HG03066 (cell line): ENCODE data around the gene RNF141.

ENCODE experiments used
- ATAC-seq: cut with Tn5 transposase; IDR thresholded peaks from one replicate; pipeline ENCODE4 v1.9.1; 2021; ENCODE audit warnings: low read depth; ENCODE audit not compliant: unreplicated experiment

The RNF141 gene

DNA sequence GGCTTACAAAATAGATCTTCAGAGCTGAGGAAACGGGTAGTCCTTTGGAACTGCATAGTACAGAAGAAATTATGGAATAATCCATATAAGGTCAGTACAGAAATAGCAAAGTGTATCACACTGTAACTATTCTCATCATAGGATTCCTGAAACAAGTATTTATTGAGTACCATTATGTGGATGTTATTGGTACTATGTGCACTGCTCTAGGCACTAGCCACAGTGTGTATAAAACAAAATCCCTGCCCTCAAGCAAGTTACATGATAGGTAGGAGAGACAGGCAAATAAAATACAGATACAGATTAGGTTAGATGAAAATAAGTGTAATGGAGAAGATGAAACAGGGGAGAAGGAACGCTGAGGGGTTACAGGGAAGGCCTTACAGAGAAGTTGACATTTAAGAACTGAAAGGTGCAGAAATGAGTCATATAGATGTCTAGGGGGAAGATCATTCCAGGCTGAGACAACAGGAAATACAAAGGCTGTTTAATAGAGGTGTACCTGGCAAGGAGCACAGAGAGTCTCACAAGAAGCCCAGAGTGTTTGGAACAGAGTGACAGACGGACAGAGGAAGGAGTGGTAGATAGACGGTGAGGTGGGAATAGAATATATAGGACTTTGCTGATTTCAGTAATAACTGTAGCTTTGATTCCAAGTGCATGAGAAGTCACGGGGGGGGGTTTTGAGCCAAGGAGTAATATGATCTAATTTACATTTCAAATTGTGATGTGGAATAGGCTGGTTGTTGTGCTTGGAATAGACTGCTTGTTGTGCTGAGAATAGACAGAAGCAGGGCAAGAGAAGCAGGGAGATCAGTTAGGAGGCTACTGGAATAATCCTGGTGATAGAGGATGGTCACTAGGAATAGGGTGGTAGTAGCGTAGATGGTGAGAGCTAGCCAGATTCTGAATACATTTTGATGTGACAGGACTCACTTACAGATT is 13.7 kb downstream of the RNF141 start:
- ATAC-seq, result peak; percentile 68

- ATAC-seq, result no peak
These were observed 16.5 kb downstream of the RNF141 start for GRCh38 chr11:10524471-10524870.

- no peak for ATAC-seq
These were observed 18.1 kb downstream of the RNF141 start for GRCh38 chr11:10522921-10523320.

- ATAC-seq, result no peak
These were observed 18.7 kb downstream of the RNF141 start for GRCh38 chr11:10522276-10522675.

GRCh38 chr11:10520562-10520961 is 20.4 kb downstream of the RNF141 start:
- no peak for ATAC-seq

DNA sequence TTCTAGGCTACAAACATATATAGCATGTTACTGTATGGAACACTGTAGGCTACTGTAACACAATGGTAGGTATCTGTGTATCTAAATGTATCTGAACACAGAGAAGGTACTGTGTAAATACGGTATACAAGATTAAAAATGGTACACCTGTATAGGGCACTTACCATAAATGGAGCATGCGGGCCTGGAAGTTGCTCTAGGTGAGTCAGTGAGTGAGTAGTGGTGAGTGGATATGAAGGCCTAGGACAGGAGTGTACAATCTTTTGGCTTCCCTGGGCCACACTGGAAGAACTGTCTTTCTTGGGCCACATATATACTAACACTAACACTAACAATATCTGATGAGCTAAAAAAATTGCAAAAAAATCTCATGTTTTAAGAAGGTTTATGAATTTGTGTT is 21.4 kb downstream of the RNF141 start:
- no peak for ATAC-seq

GRCh38 chr11:10518891-10519290 is 22.1 kb downstream of the RNF141 start:
- ATAC-seq, result no peak

GRCh38 chr11:10518123-10518522 is 22.9 kb downstream of the RNF141 start:
- ATAC-seq, result no peak

- no peak for ATAC-seq
These were observed 25.6 kb downstream of the RNF141 start for GRCh38 chr11:10515418-10515817.

GRCh38 chr11:10514709-10515108 is 26.3 kb downstream of the RNF141 start:
- no peak for ATAC-seq

DNA sequence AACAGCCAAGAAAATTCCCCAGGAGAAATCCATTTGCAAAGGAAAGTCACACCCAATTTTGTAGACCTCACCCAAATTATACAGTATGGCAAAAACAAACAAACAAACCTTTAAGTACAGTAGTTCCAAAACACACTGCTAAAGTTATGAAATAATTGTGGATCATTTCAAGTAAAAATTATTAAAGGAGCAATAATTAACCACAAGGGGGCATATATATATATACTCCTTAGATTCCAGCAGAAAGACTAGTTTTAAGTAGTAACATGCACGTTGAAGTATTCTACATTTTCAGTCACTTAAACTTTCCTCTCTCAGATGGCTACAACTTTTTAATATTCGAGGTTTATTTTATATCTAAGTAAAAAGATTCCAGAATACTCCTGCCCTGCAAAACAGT is 26.8 kb downstream of the RNF141 start:
- ATAC-seq, result no peak

DNA sequence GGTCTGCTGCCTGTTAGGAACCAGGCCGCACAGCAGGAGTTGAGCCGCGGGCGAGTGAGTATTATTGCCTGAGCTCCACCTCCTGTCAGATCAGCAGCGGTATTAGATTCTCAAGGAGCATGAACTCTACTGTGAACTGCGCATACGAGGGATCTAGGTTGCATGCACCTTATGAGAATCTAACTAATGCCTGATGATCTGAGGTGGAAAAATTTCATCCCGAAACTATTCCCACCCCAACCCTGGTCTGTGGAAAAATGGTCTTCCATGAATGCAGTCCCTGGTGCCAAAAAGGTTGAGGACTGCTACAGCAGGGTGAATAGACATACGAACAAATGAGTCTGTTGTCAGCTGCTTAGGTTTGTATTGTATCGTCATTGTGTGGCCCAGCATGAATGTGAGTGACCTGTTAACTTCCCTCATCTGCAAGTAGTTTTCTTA is 29.8 kb downstream of the RNF141 start:
- no peak for ATAC-seq

DNA sequence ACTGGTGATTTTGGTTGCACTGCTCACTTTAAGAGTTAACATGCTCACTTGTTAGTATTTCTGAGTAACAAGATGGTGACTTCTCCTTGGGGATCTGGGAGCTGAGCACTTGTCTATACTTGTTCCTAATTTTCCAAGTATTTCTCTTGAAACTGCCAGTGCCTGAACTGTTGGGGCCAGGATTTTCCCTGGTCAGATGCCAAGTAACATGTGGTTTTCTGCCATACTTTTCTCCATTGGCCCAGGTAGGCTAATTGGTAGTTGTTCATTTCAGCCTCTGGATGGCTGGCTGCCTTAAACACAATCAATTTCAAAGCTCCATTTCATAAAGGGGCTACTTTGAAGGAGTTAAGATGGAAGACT is 35.0 kb downstream of the RNF141 start:
- ATAC-seq, result no peak

DNA sequence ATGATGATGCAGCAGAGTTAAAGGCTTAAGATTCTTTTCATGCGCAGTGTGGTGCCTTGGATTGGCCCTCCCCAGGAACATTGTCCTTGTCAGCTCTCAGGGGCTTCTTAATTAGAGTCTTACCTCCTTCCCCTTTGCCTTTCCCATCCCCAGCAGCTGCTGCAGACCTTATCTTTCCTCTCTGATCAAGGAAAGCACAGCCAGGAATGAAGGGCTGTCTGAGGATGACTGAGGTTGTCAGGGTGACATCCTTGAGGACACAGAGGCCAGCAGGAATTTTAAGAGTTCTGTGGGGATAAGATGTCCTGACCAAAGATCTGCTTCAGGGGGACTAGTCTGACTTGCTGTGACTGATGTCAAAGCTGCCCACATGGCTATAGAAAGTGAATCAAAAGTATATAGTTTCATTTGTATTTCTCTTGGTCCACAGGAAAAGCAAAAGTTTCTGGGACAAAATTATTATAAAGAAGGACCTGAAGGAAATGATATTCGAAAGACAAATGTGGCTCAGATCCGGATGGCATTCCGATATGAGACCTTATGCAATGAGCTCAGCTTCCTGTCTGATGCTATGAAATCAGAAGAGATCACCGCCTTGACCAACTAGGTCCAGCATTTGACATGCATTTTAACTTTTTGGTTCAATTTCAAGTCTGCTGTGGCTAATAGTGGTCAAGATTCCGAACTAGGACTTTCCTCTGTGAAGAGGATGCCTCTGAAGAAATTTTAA is 35.5 kb downstream of the RNF141 start:
- ATAC-seq, result no peak

DNA sequence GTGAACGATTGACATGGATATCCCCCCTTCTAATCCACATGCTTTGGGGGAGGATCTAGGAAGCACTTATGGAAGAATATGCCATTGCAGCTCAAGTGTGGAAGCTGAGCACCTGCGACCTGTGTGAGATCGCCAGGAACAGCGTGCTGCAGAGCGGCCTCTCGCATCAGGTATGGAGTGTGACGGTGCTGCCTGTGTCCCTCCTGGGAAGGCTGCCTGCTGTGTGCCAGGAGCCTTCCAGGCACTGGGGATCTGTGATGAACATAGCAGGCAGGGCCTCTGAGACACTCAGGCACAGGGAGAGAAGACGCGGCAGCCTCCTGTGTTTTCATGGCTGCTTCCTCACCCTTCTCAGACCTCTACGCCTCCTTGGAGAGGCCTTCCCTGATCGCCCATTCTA is 36.5 kb downstream of the RNF141 start:
- no peak for ATAC-seq

DNA sequence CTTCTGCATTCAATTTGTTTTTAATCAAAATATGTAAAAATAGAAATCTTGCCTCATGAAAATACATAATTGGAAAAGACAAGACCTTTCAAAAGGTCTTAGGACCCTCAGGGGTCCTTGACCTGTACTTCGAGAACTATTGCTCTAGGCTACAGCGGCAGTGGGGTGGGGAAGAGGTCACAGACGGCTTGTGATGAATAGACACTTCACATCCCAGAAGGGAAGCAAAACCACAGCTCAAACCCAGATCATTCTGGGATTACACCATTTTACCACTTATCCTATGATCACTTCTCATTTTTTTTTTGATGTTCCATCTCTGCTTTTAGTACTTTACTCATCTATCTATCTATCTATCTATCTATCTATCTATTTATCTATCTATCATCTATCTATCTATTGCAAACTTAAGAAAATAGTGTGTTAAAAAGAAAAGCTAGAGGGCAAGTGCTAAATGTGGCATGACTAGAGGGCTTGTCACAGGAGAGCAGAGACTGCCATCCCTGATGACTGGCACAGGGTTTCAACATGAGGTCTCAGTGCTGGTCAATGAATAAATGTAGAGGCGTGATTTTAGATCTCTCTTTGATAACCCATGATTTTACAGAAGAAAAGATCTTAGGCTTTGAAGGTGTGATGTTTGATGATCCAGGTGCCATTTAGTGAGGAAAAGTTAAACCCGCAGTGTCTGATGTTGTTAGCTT is 37.1 kb downstream of the RNF141 start:
- no peak for ATAC-seq

DNA sequence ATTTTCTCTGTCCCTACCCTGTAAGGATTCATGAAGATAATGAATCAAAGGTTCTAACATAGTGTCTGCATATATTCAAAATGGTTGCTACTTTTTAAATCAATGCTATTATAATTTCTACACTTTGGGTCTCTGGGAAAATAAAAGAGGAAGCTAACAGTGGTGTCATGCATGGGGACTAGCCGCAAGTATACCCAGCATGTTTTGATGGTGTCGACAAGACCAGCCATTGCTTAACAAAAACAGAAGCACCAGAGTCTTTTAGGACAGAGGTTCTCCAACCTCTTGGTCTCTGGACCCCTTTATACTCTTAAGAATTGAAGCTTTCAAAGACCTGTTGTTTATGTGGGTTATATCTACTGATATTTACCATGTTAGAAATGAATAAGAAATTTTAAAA is 37.8 kb downstream of the RNF141 start:
- no peak for ATAC-seq

- no peak for ATAC-seq
These were observed 38.2 kb downstream of the RNF141 start for GRCh38 chr11:10502770-10503169.

DNA sequence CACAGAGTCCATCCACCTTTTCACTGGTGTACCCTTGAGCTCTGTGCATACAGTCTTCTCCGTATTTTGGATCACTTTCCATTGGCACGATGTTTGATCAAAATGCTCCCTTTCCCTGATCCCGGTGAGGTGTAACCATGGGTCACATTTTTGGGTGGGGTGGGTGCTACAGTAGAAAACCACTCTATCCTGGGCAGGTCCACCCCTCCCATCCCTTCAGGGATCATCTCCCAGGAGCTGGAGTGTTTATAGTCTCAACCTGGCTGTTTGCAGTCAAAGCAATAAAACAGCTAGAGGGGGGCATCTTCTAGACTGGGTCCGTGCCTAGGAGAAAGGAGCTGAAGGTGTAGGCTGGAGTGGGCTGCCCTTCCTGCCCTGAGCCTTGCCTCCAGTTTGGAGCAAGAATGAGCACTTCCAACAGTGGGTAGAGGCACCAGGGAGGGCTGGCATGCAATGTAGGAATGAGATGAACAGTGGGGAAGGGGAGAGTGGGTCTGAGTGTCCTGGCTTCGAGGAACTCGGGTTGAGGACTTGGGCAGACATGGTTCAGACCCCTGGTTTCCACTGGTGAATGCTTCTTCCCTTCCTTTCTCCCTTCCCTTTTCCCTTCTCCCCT is 38.8 kb downstream of the RNF141 start:
- no peak for ATAC-seq

DNA sequence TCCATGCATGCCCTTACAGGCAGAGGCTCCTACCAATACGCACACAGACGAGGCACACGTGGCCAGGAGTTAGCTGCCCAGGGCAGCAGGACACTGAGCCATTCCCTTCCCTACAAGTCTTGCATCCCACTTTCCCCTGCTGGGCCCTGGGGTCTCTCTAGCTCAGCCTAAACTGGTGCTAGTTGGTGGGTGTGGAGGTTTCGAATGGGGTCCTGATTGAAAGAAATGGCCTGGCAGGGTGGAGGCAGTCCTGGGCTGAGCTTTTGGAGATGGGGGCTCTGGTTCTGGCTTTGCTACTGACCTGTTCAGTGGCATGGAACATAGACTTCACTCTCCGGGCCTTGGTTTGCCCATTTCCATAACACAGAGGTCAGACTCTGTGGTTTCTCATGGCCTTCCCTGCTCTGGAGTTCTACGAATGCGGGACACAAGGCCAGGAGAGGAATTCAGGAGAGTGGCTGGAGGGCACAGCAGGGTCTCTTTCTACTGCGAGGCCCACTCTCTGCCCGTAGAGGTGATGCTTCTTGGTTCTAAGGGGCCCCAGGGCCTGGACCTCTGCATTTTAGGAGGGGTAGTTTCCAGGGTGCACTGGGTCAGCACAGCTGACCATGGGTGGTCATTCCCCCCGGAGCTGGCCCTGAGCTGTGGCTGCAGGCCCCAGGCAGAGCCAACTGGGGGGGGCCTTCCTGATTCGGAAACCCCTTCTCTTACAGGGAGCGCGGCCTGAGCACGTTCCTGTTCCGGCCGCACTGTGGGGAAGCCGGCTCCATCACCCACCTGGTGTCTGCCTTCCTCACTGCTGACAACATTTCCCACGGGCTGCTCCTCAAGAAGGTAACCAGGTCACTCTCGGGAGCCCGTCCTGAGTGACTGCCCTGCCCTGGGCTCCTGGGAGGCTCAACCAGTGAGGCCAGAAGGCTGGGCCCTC is 40.0 kb downstream of the RNF141 start:
- no peak for ATAC-seq
